Kidney epithelial cell (primary cell): ENCODE data around the gene NUP210. TPM values are rescaled to one million over a fixed set of nuclear protein-coding genes. Genes with fewer than 3 reads are reported as not detected.
A peak's percentile ranks its signal among the peaks of the same experiment; 100 is the strongest.

ENCODE experiments used
- DNase-seq: peaks from one replicate; pipeline ENCODE4 v3.0.0-alpha.2; 2010; ENCODE audit warnings: low read depth
- H3K27me3 ChIP-seq: 2 replicates; pipeline ENCODE4 v1.6.0; 2011; ENCODE audit warnings: low read length; ENCODE audit not compliant: control insufficient read depth, insufficient read depth
- H3K36me3 ChIP-seq: 2 replicates; pipeline ENCODE4 v1.5.1; 2011; ENCODE audit warnings: low read length; ENCODE audit not compliant: control insufficient read depth, insufficient read depth
- H3K4me3 ChIP-seq: 2 replicates; pipeline ENCODE4 v1.5.1; 2011; ENCODE audit warnings: low read depth, mild to moderate bottlenecking, control low read depth, low read length
- CTCF ChIP-seq: IDR thresholded peaks from 2 replicates; pipeline ENCODE4 v1.5.1; 2011; ENCODE audit warnings: mild to moderate bottlenecking, moderate library complexity, low read length, control low read depth, inconsistent platforms; ENCODE audit not compliant: insufficient read depth, poor library complexity, severe bottlenecking
- total RNA-seq: library from RNA; depleted of rRNA; stranded (reverse); fragments of >200 nt; gene quantifications from 2 replicates; pipeline ENCODE4 v1.2.3, GENCODE V29; 2015

NUP210 gene
- total RNA-seq, 1 donor from 2014 or later, result 36.2 TPM

- TF ChIP-seq CTCF, result no peak
- no peaks in the 10 kb centered on the region for H3K27me3 ChIP-seq
- no peak for DNase-seq
- H3K4me3 ChIP-seq, result peak overlapping the region; percentile 59
- H3K36me3 ChIP-seq, result no peaks in the 10 kb centered on the region
Observed at GRCh38 chr3:13419505-13420044, 547 bp downstream of the NUP210 start.

- no peak overlapping the region for H3K4me3 ChIP-seq
Observed at GRCh38 chr3:13417166-13417947, 2.8 kb downstream of the NUP210 start.

GRCh38 chr3:13415997-13416793 lies 3.9 kb downstream of the NUP210 start:
- TF ChIP-seq CTCF, result peak; percentile 15
- Histone ChIP-seq H3K27me3 (no peaks in the 10 kb centered on the region), H3K4me3 (no peak overlapping the region), H3K36me3 (no peaks in the 10 kb centered on the region)
- DNase-seq, result no peak

More at GRCh38 chr3:13417166-13417947, 2.8 kb downstream of the NUP210 start:
- H3K27me3 ChIP-seq, result no peaks in the 10 kb centered on the region
- TF ChIP-seq CTCF, result no peak
- DNase-seq, result no peak
- H3K36me3 ChIP-seq, result no peaks in the 10 kb centered on the region

GRCh38 chr3:13415236-13415986 lies 4.7 kb downstream of the NUP210 start:
- H3K27me3 ChIP-seq, result no peaks in the 10 kb centered on the region
- H3K4me3 ChIP-seq, result no peak overlapping the region
- no peak for TF ChIP-seq CTCF
- no peak for DNase-seq
- H3K36me3 ChIP-seq, result no peaks in the 10 kb centered on the region

GRCh38 chr3:13414040-13414729 lies 5.9 kb downstream of the NUP210 start:
- no peak for DNase-seq
- no peak for TF ChIP-seq CTCF

More at GRCh38 chr3:13414040-13414729, 5.9 kb downstream of the NUP210 start:
- Histone ChIP-seq H3K27me3 (no peaks in the 10 kb centered on the region), H3K36me3 (no peaks in the 10 kb centered on the region), H3K4me3 (no peak overlapping the region)
